ENCODE data around the gene UMAD1.

Gene UMAD1

DNA sequence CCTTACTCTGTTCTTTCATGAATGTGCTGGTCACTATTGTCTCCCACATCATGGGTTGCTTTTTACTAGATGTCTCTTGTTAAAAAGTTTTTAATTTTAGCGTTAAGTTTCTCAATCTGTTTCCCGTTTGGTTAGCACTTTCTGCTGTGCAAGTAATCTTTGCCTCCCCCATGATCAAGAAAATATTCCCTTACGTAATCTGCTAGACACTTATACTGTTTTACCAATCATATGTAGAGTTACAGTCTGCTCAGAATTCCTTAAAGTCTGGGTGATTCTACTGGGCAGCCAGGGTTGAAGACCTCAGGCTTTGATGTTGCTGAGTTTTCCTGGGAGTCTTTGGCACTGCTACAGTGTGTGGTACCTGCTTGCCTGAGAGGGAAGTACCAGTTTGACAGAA, 116.0 kb downstream of the UMAD1 start:
- Histone ChIP-seq H2BK120ac (ENCODE audit: low read depth, low read length) (no peak overlapping the region), H3K4me2 (ENCODE audit: low read length, poor library complexity, severe bottlenecking) (no peak overlapping the region), H4K8ac (ENCODE audit: low read length) (no peak overlapping the region), H3K4ac (ENCODE audit: low read depth in 1 of 2, low read length in 2 of 2) (no peak overlapping the region), H2BK15ac (ENCODE audit: low read depth, poor library complexity, severe bottlenecking) (peak overlapping the region; percentile 52), H4K91ac (ENCODE audit: low read length) (no peak overlapping the region), H3K14ac (ENCODE audit: low read length in 2 of 2) (no peak overlapping the region), H3K18ac (ENCODE audit: low read depth in 1 of 2, low read length in 2 of 2) (no peak overlapping the region), H3K9ac (ENCODE audit: low read length) (no peak overlapping the region), H3K23ac (ENCODE audit: low read length in 2 of 2) (no peak overlapping the region), H3K27me3 (ENCODE audit: control insufficient read depth in 1 of 2, insufficient read depth in 1 of 2, low read length in 2 of 2) (no peaks in the 10 kb centered on the region), H2BK12ac (ENCODE audit: low read length in 2 of 2) (peak overlapping the region in 1 of 2 experiments; percentile 84), H3K36me3 (ENCODE audit: control insufficient read depth in 1 of 2, insufficient read depth in 2 of 2, low read depth in 1 of 2, low read length in 2 of 2) (no peaks in the 10 kb centered on the region), H3K4me1 (ENCODE audit: control insufficient read depth, insufficient read depth, low read depth, low read length) (no peaks in the 10 kb centered on the region), H2BK5ac (ENCODE audit: low read depth, low read length, poor library complexity, severe bottlenecking) (no peak overlapping the region), H2AFZ (ENCODE audit: low read depth, low read length) (no peak overlapping the region), H3K27ac (ENCODE audit: low read length, poor library complexity, severe bottlenecking) (no peak overlapping the region), H2AK5ac (ENCODE audit: low read length, severe bottlenecking) (no peak overlapping the region), H3K4me3 (ENCODE audit: insufficient read depth in 1 of 2, low read depth in 1 of 2, low read length in 2 of 2) (no peak overlapping the region), H3K79me1 (replicated peaks; ENCODE audit: low read length, poor library complexity, severe bottlenecking) (peaks cover 12% of the 10 kb centered on the region), H3K9me3 (ENCODE audit: control insufficient read depth, low read length) (no peaks in the 10 kb centered on the region)
- 100% methylated on average over 2 of the region's 3 CpGs for WGBS
- DNase-seq = no peak

DNA sequence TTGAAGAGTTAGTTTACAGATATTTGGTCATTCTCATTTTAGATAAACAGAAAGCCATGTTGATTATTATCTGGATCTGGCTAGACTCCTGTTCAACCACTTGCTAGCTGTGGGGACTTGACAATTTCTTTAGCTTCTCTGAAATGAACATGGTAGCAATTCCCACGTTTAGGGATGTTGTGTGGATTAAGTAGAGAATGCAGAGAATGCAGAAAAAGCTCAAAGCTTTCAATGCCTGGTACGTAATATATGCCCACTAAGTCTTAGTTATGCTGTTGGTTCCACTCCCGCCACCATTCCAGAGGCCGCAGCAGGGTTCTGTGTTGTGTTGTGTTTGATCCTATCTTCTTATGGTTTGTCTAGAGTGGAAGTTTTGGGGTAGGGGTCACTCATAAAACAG, 117.0 kb downstream of the UMAD1 start:
- Histone ChIP-seq H2AFZ (ENCODE audit: low read depth, low read length) (no peak overlapping the region), H2BK5ac (ENCODE audit: low read depth, low read length, poor library complexity, severe bottlenecking) (no peak overlapping the region), H2BK15ac (ENCODE audit: low read depth, poor library complexity, severe bottlenecking) (no peak overlapping the region), H3K18ac (ENCODE audit: low read depth in 1 of 2, low read length in 2 of 2) (no peak overlapping the region), H2BK12ac (ENCODE audit: low read length in 2 of 2) (no peak overlapping the region), H4K91ac (ENCODE audit: low read length) (no peak overlapping the region), H3K14ac (ENCODE audit: low read length in 2 of 2) (no peak overlapping the region), H3K79me1 (replicated peaks; ENCODE audit: low read length, poor library complexity, severe bottlenecking) (peaks cover 12% of the 10 kb centered on the region), H3K23ac (ENCODE audit: low read length in 2 of 2) (no peak overlapping the region), H3K9me3 (ENCODE audit: control insufficient read depth, low read length) (no peaks in the 10 kb centered on the region), H3K9ac (ENCODE audit: low read length) (no peak overlapping the region), H3K27ac (ENCODE audit: low read length, poor library complexity, severe bottlenecking) (no peak overlapping the region), H3K36me3 (ENCODE audit: control insufficient read depth in 1 of 2, insufficient read depth in 2 of 2, low read depth in 1 of 2, low read length in 2 of 2) (no peaks in the 10 kb centered on the region), H3K4me3 (ENCODE audit: insufficient read depth in 1 of 2, low read depth in 1 of 2, low read length in 2 of 2) (no peak overlapping the region), H3K27me3 (ENCODE audit: control insufficient read depth in 1 of 2, insufficient read depth in 1 of 2, low read length in 2 of 2) (no peaks in the 10 kb centered on the region), H3K4ac (ENCODE audit: low read depth in 1 of 2, low read length in 2 of 2) (no peak overlapping the region), H2BK120ac (ENCODE audit: low read depth, low read length) (no peak overlapping the region), H3K4me1 (ENCODE audit: control insufficient read depth, insufficient read depth, low read depth, low read length) (no peaks in the 10 kb centered on the region), H3K4me2 (ENCODE audit: low read length, poor library complexity, severe bottlenecking) (no peak overlapping the region), H2AK5ac (ENCODE audit: low read length, severe bottlenecking) (no peak overlapping the region), H4K8ac (ENCODE audit: low read length) (no peak overlapping the region)
- 78% methylated on average over 4 of the region's 4 CpGs for WGBS
- DNase-seq = no peak

DNA sequence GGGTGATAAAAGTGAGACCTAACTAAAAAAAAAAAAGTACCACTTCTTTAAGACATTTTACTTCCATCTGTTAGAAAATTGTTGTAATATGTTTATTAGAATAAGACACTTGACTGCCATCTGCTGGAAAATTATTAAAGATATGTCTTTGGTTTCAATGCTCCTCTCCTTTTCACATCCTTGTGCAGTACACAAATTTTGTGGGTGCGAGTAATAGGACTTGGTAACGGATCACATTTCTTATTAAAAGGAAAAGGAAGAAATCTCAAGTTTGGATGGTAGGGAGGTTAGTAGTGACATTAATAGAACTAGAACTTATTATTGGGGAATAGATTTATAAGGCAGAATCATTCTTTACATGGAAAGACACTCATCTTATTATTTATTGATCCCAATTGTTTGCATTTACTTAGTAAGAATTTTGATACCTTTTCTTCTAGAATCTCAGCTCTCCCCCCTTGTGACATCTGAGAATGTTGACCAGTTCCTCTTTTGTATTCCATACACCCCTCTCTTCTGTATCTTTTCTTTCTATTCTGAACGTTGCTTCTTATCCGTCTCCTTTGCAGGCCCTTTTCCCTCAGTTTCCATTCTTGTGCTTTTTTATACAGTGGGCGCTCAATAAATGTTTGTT, 120.9 kb downstream of the UMAD1 start:
- no peaks in the 10 kb centered on the region for H3K4me1 ChIP-seq (ENCODE audit: control insufficient read depth, insufficient read depth, low read depth, low read length)
- H3K4me2 ChIP-seq (ENCODE audit: low read length, poor library complexity, severe bottlenecking) = peak overlapping the region; percentile 60
- H2AFZ ChIP-seq (ENCODE audit: low read depth, low read length) = no peak overlapping the region
- no peak overlapping the region for H3K27ac ChIP-seq (ENCODE audit: low read length, poor library complexity, severe bottlenecking)
- no peak overlapping the region for H4K8ac ChIP-seq (ENCODE audit: low read length)
- H3K14ac ChIP-seq (ENCODE audit: low read length in 2 of 2) = no peak overlapping the region
- DNase-seq = peak; percentile 63
- H3K9me3 ChIP-seq (ENCODE audit: control insufficient read depth, low read length) = no peaks in the 10 kb centered on the region
- no peak overlapping the region for H3K23ac ChIP-seq (ENCODE audit: low read length in 2 of 2)
- H2BK15ac ChIP-seq (ENCODE audit: low read depth, poor library complexity, severe bottlenecking) = no peak overlapping the region
- H3K9ac ChIP-seq (ENCODE audit: low read length) = peak overlapping the region; percentile 87
- H3K27me3 ChIP-seq (ENCODE audit: control insufficient read depth in 1 of 2, insufficient read depth in 1 of 2, low read length in 2 of 2) = no peaks in the 10 kb centered on the region
- no peak overlapping the region for H4K91ac ChIP-seq (ENCODE audit: low read length)
- H2BK120ac ChIP-seq (ENCODE audit: low read depth, low read length) = no peak overlapping the region
- H3K18ac ChIP-seq (ENCODE audit: low read depth in 1 of 2, low read length in 2 of 2) = no peak overlapping the region
- 62% methylated on average over 4 of the region's 5 CpGs for WGBS
- no peaks in the 10 kb centered on the region for H3K36me3 ChIP-seq (ENCODE audit: control insufficient read depth in 1 of 2, insufficient read depth in 2 of 2, low read depth in 1 of 2, low read length in 2 of 2)
- H2AK5ac ChIP-seq (ENCODE audit: low read length, severe bottlenecking) = no peak overlapping the region
- no peak overlapping the region for H2BK12ac ChIP-seq (ENCODE audit: low read length in 2 of 2)
- peak overlapping the region in 1 of 2 experiments; percentile 76 for H3K4me3 ChIP-seq (ENCODE audit: insufficient read depth in 1 of 2, low read depth in 1 of 2, low read length in 2 of 2)
- H2BK5ac ChIP-seq (ENCODE audit: low read depth, low read length, poor library complexity, severe bottlenecking) = no peak overlapping the region
- peaks cover 10% of the 10 kb centered on the region for H3K79me1 ChIP-seq (replicated peaks; ENCODE audit: low read length, poor library complexity, severe bottlenecking)
- no peak overlapping the region for H3K4ac ChIP-seq (ENCODE audit: low read depth in 1 of 2, low read length in 2 of 2)

DNA sequence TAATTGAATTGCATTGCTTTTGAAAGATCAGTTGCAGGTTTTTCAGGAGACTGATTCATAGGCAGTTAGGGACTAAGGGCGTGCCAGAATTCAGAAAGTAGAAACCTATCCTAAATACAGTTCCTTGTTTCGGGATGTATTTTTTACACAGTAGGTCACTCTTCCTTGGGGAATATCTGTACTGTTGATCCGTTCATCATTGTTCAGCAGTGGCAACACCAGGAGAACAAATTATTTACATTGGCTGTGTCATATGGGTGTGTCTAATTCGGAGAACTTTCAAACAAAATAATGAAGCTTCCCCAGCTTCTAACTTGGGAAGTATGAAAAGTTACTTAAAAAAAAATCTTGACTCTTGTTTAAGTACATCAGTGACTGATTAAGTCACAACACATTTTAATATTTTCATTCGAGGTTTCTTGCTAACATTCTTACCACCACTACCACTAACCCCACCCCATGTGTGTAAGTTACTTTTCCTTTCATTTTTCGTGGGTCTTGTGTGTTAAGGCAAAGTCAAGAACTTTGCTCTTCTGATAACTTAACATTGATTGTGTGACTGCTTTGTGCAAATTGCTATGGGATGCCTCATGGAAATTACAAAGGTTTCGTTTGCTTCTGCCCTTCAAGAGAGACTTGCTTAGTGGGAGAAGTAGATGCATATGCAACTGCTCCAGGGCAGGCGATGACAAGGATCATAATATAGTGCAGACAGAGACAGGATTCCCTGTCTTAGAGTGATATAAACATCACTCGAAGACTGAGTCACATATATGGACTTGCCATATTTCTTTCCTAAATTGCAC, 121.6 kb downstream of the UMAD1 start:
- H3K36me3 ChIP-seq (ENCODE audit: control insufficient read depth in 1 of 2, insufficient read depth in 2 of 2, low read depth in 1 of 2, low read length in 2 of 2) = no peaks in the 10 kb centered on the region
- peaks cover 9% of the 10 kb centered on the region for H3K79me1 ChIP-seq (replicated peaks; ENCODE audit: low read length, poor library complexity, severe bottlenecking)
- no peak overlapping the region for H3K27ac ChIP-seq (ENCODE audit: low read length, poor library complexity, severe bottlenecking)
- no peaks in the 10 kb centered on the region for H3K9me3 ChIP-seq (ENCODE audit: control insufficient read depth, low read length)
- H3K23ac ChIP-seq (ENCODE audit: low read length in 2 of 2) = no peak overlapping the region
- H2AK5ac ChIP-seq (ENCODE audit: low read length, severe bottlenecking) = no peak overlapping the region
- H3K4me3 ChIP-seq (ENCODE audit: insufficient read depth in 1 of 2, low read depth in 1 of 2, low read length in 2 of 2) = peak overlapping the region in 1 of 2 experiments; percentile 76
- H2BK15ac ChIP-seq (ENCODE audit: low read depth, poor library complexity, severe bottlenecking) = no peak overlapping the region
- H2BK120ac ChIP-seq (ENCODE audit: low read depth, low read length) = no peak overlapping the region
- H3K4me2 ChIP-seq (ENCODE audit: low read length, poor library complexity, severe bottlenecking) = peak overlapping the region; percentile 60
- no peak overlapping the region for H4K8ac ChIP-seq (ENCODE audit: low read length)
- H3K9ac ChIP-seq (ENCODE audit: low read length) = peak overlapping the region; percentile 87
- H3K4ac ChIP-seq (ENCODE audit: low read depth in 1 of 2, low read length in 2 of 2) = no peak overlapping the region
- no peaks in the 10 kb centered on the region for H3K4me1 ChIP-seq (ENCODE audit: control insufficient read depth, insufficient read depth, low read depth, low read length)
- 0% methylated on average over 6 of the region's 9 CpGs for WGBS
- peak overlapping the region in 1 of 2 experiments; percentile 34 for H3K18ac ChIP-seq (ENCODE audit: low read depth in 1 of 2, low read length in 2 of 2)
- H2BK12ac ChIP-seq (ENCODE audit: low read length in 2 of 2) = no peak overlapping the region
- peak; percentile 87 for DNase-seq
- no peak overlapping the region for H4K91ac ChIP-seq (ENCODE audit: low read length)
- no peak overlapping the region for H3K14ac ChIP-seq (ENCODE audit: low read length in 2 of 2)
- H2AFZ ChIP-seq (ENCODE audit: low read depth, low read length) = no peak overlapping the region
- H2BK5ac ChIP-seq (ENCODE audit: low read depth, low read length, poor library complexity, severe bottlenecking) = no peak overlapping the region
- H3K27me3 ChIP-seq (ENCODE audit: control insufficient read depth in 1 of 2, insufficient read depth in 1 of 2, low read length in 2 of 2) = no peaks in the 10 kb centered on the region

All from mesenchymal stem cell (in vitro differentiated cells and primary cell).